HEK293 (cell line): ENCODE data around the gene ACTR6.

Source experiments
- BCL11B ChIP-seq: fragments of 450-650 bp; formaldehyde crosslinking; IDR thresholded peaks from 2 replicates; pipeline ENCODE4 v1.5.1; 2016; ENCODE audit warnings: low read depth, missing biosample characterization, missing genetic modification characterization
- IKZF3 ChIP-seq: fragments of 450-650 bp; IDR thresholded peaks from 2 replicates; pipeline ENCODE4 v1.5.0; 2018; ENCODE audit warnings: missing biosample characterization, mild to moderate bottlenecking, missing genetic modification characterization, moderate library complexity
- KLF16 ChIP-seq: fragments of 450-650 bp; formaldehyde crosslinking; IDR thresholded peaks from 2 replicates; pipeline ENCODE4 v1.5.1; 2017; ENCODE audit warnings: missing biosample characterization, missing genetic modification characterization
- MZF1 ChIP-seq: fragments of 450-650 bp; formaldehyde crosslinking; IDR thresholded peaks from 2 replicates; pipeline ENCODE4 v1.5.1; 2017; ENCODE audit warnings: missing biosample characterization, missing genetic modification characterization, borderline replicate concordance
- OVOL3 ChIP-seq: fragments of 450-650 bp; formaldehyde crosslinking; IDR thresholded peaks from 2 replicates; pipeline ENCODE4 v1.5.1; 2016; ENCODE audit warnings: missing biosample characterization, missing genetic modification characterization
- RBAK ChIP-seq: fragments of 450-650 bp; formaldehyde crosslinking; IDR thresholded peaks from 2 replicates; pipeline ENCODE4 v1.5.1; 2016; ENCODE audit warnings: missing biosample characterization, missing genetic modification characterization
- SALL2 ChIP-seq: fragments of 450-650 bp; formaldehyde crosslinking; IDR thresholded peaks from 2 replicates; pipeline ENCODE4 v1.5.0; 2017; ENCODE audit warnings: missing biosample characterization, mild to moderate bottlenecking, missing genetic modification characterization, borderline replicate concordance
- ZBTB17 ChIP-seq: fragments of 450-650 bp; formaldehyde crosslinking; IDR thresholded peaks from 2 replicates; pipeline ENCODE4 v1.5.1; 2016; ENCODE audit warnings: missing biosample characterization, missing genetic modification characterization
- ZBTB21 ChIP-seq: fragments of 450-650 bp; formaldehyde crosslinking; IDR thresholded peaks from 2 replicates; pipeline ENCODE4 v1.5.1; 2017; ENCODE audit warnings: missing biosample characterization, missing genetic modification characterization
- ZBTB48 ChIP-seq: fragments of 450-650 bp; formaldehyde crosslinking; IDR thresholded peaks from 2 replicates; pipeline ENCODE4 v1.5.1; 2016; ENCODE audit warnings: missing biosample characterization, missing genetic modification characterization
- ZBTB7A ChIP-seq: fragments of 450-650 bp; formaldehyde crosslinking; IDR thresholded peaks from 2 replicates; pipeline ENCODE4 v1.5.1; 2016; ENCODE audit warnings: low read depth, missing biosample characterization, missing genetic modification characterization
- ZFP3 ChIP-seq: fragments of 450-650 bp; formaldehyde crosslinking; IDR thresholded peaks from 2 replicates; pipeline ENCODE4 v1.5.1; 2016; ENCODE audit warnings: low read depth, missing biosample characterization, missing genetic modification characterization
- ZFP41 ChIP-seq: fragments of 450-650 bp; formaldehyde crosslinking; IDR thresholded peaks from 2 replicates; pipeline ENCODE4 v1.5.1; 2016; ENCODE audit warnings: missing biosample characterization, missing genetic modification characterization, borderline replicate concordance
- ZNF121 ChIP-seq: fragments of 450-650 bp; formaldehyde crosslinking; IDR thresholded peaks from 2 replicates; pipeline ENCODE4 v1.5.1; 2016; ENCODE audit warnings: missing biosample characterization, missing genetic modification characterization
- ZNF138 ChIP-seq: fragments of 450-650 bp; formaldehyde crosslinking; IDR thresholded peaks from 2 replicates; pipeline ENCODE4 v1.5.1; 2016; ENCODE audit warnings: missing biosample characterization, missing genetic modification characterization, borderline replicate concordance
- ZNF24 ChIP-seq: fragments of 450-650 bp; formaldehyde crosslinking; IDR thresholded peaks from 2 replicates; pipeline ENCODE4 v1.5.1; 2016; ENCODE audit warnings: missing biosample characterization, missing genetic modification characterization
- ZNF274 ChIP-seq, 2 experiments: fragments of 200-500 bp in 1 of 2; fragments of 450-650 bp in 1 of 2; sonication (Bioruptor generic) in 1 of 2; formaldehyde crosslinking in 1 of 2; IDR thresholded peaks; 2 replicates each; pipeline versions ENCODE4 v1.5.1 to v1.6.1; 2014 to 2016; ENCODE audit warnings: borderline replicate concordance in 1 of 2, inconsistent platforms in 1 of 2, low read length in 1 of 2, missing biosample characterization in 1 of 2, missing genetic modification characterization in 1 of 2
- ZNF341 ChIP-seq: fragments of 450-650 bp; formaldehyde crosslinking; IDR thresholded peaks from 2 replicates; pipeline ENCODE4; 2016; ENCODE audit warnings: low read depth, missing biosample characterization, missing genetic modification characterization
- ZNF391 ChIP-seq: fragments of 450-650 bp; formaldehyde crosslinking; IDR thresholded peaks from 2 replicates; pipeline ENCODE4 v1.5.1; 2016; ENCODE audit warnings: low read depth, missing biosample characterization, missing genetic modification characterization, borderline replicate concordance
- ZNF404 ChIP-seq: fragments of 450-650 bp; formaldehyde crosslinking; IDR thresholded peaks from 2 replicates; pipeline ENCODE4 v1.5.1; 2017; ENCODE audit warnings: missing biosample characterization, missing genetic modification characterization
- ZNF426 ChIP-seq: fragments of 450-650 bp; formaldehyde crosslinking; IDR thresholded peaks from 2 replicates; pipeline ENCODE4 v1.5.1; 2017; ENCODE audit warnings: missing biosample characterization, missing genetic modification characterization, mild to moderate bottlenecking, inconsistent platforms, moderate library complexity
- ZNF473 ChIP-seq: fragments of 450-650 bp; formaldehyde crosslinking; IDR thresholded peaks from 2 replicates; pipeline ENCODE4 v1.5.1; 2017; ENCODE audit warnings: missing biosample characterization, missing genetic modification characterization
- ZNF501 ChIP-seq: fragments of 450-650 bp; formaldehyde crosslinking; IDR thresholded peaks from 2 replicates; pipeline ENCODE4 v1.5.1; 2016; ENCODE audit warnings: missing biosample characterization, missing genetic modification characterization
- ZNF600 ChIP-seq: fragments of 450-650 bp; formaldehyde crosslinking; IDR thresholded peaks from 2 replicates; pipeline ENCODE4 v1.5.1; 2016; ENCODE audit warnings: missing biosample characterization, missing genetic modification characterization
- ZNF621 ChIP-seq: fragments of 450-650 bp; formaldehyde crosslinking; IDR thresholded peaks from 2 replicates; pipeline ENCODE4 v1.5.1; 2017; ENCODE audit warnings: missing biosample characterization, missing genetic modification characterization
- ZNF624 ChIP-seq: fragments of 450-650 bp; formaldehyde crosslinking; IDR thresholded peaks from 2 replicates; pipeline ENCODE4 v1.5.1; 2017; ENCODE audit warnings: missing biosample characterization, missing genetic modification characterization
- ZSCAN16 ChIP-seq: fragments of 450-650 bp; formaldehyde crosslinking; IDR thresholded peaks from 2 replicates; pipeline ENCODE4 v1.5.1; 2016; ENCODE audit warnings: missing biosample characterization, missing genetic modification characterization
- TF ChIP-seq, protein P1 (sequence below): fragments of 450-650 bp; formaldehyde crosslinking; IDR thresholded peaks from 2 replicates; pipeline ENCODE4 v1.5.1; 2016; ENCODE audit warnings: missing biosample characterization, missing genetic modification characterization
- TF ChIP-seq, protein P2 (sequence below): fragments of 450-650 bp; formaldehyde crosslinking; IDR thresholded peaks from 2 replicates; pipeline ENCODE4 v1.5.1; 2016; ENCODE audit warnings: missing biosample characterization, missing genetic modification characterization
- TF ChIP-seq, protein P3 (sequence below): fragments of 450-650 bp; formaldehyde crosslinking; IDR thresholded peaks from 2 replicates; pipeline ENCODE4 v1.5.1; 2016; ENCODE audit warnings: missing biosample characterization, missing genetic modification characterization, borderline replicate concordance
- TF ChIP-seq, protein P4 (sequence below): fragments of 450-650 bp; formaldehyde crosslinking; IDR thresholded peaks from 2 replicates; pipeline ENCODE4 v1.5.1; 2016; ENCODE audit warnings: missing biosample characterization, missing genetic modification characterization

ACTR6 gene

DNA sequence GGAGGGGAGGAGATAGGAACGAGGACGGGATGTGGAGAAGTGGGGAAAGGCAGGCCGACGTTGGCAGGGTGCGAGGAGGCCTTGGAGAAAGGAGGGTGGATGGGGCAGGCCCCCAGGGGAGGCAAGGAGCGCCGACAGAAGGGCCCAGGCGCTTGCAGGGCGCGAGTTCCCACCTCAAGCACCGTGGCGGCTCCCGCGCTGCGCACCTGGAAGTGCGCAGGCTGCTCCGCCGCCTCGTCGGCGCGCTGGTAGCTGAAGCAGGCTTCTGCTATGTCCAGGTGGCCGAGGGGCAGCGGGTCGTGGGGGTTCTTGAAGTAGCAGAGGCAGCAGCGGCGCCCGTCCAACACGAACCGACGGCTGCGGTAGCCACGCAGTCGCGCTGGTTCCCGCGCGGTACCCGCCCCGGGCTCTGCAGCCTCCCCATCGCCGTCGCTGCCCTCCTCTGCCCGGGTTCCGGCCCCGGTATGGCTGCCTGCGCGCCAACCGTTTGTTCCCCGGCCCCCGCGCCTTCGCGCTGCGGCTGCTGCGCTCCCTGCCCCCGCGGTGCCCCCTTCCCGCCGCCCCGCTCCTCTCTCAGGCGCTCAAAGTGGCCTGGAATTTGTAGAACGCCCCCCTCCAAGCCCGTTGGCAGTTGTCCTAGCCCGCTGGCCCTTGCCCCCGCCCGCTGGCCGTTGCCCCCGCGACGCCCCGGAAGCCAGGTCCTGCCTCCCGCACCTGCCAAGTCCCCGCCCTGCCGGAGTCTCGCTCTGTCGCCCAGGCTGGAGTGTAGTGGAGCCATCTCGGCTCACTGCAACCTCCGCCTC is 1.1 kb upstream of the ACTR6 start (continued):
- no peak for TF ChIP-seq ZNF391 (tag by site-specific recombination)
- TF ChIP-seq ZNF621 (tag by site-specific recombination), result no peak
- TF ChIP-seq ZNF600 (tag by site-specific recombination), result peak; percentile 76
- peak; percentile 25; the same call in 1 of the 2 replicates for TF ChIP-seq ZNF341 (tag by site-specific recombination)
- TF ChIP-seq ZNF501 (tag by site-specific recombination), result peak; percentile 51; the same call in 1 of the 2 replicates
- 0 out of 2 replicates have a peak, but pooled peaks have one; percentile 9 for TF ChIP-seq ZBTB48 (tag by site-specific recombination)
- no peak for TF ChIP-seq OVOL3 (tag by site-specific recombination)
- no peak for TF ChIP-seq IKZF3
- no peak for TF ChIP-seq ZNF473
- TF ChIP-seq, protein P1, sequence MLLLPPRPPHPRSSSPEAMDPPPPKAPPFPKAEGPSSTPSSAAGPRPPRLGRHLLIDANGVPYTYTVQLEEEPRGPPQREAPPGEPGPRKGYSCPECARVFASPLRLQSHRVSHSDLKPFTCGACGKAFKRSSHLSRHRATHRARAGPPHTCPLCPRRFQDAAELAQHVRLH, result no peak
- TF ChIP-seq, protein P2, sequence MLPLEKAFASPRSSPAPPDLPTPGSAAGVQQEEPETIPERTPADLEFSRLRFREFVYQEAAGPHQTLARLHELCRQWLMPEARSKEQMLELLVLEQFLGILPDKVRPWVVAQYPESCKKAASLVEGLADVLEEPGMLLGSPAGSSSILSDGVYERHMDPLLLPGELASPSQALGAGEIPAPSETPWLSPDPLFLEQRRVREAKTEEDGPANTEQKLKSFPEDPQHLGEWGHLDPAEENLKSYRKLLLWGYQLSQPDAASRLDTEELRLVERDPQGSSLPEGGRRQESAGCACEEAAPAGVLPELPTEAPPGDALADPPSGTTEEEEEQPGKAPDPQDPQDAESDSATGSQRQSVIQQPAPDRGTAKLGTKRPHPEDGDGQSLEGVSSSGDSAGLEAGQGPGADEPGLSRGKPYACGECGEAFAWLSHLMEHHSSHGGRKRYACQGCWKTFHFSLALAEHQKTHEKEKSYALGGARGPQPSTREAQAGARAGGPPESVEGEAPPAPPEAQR (tag by site-specific recombination), result no peak
- no peak for TF ChIP-seq ZNF624
- TF ChIP-seq ZBTB21, result no peak
- TF ChIP-seq, protein P3, sequence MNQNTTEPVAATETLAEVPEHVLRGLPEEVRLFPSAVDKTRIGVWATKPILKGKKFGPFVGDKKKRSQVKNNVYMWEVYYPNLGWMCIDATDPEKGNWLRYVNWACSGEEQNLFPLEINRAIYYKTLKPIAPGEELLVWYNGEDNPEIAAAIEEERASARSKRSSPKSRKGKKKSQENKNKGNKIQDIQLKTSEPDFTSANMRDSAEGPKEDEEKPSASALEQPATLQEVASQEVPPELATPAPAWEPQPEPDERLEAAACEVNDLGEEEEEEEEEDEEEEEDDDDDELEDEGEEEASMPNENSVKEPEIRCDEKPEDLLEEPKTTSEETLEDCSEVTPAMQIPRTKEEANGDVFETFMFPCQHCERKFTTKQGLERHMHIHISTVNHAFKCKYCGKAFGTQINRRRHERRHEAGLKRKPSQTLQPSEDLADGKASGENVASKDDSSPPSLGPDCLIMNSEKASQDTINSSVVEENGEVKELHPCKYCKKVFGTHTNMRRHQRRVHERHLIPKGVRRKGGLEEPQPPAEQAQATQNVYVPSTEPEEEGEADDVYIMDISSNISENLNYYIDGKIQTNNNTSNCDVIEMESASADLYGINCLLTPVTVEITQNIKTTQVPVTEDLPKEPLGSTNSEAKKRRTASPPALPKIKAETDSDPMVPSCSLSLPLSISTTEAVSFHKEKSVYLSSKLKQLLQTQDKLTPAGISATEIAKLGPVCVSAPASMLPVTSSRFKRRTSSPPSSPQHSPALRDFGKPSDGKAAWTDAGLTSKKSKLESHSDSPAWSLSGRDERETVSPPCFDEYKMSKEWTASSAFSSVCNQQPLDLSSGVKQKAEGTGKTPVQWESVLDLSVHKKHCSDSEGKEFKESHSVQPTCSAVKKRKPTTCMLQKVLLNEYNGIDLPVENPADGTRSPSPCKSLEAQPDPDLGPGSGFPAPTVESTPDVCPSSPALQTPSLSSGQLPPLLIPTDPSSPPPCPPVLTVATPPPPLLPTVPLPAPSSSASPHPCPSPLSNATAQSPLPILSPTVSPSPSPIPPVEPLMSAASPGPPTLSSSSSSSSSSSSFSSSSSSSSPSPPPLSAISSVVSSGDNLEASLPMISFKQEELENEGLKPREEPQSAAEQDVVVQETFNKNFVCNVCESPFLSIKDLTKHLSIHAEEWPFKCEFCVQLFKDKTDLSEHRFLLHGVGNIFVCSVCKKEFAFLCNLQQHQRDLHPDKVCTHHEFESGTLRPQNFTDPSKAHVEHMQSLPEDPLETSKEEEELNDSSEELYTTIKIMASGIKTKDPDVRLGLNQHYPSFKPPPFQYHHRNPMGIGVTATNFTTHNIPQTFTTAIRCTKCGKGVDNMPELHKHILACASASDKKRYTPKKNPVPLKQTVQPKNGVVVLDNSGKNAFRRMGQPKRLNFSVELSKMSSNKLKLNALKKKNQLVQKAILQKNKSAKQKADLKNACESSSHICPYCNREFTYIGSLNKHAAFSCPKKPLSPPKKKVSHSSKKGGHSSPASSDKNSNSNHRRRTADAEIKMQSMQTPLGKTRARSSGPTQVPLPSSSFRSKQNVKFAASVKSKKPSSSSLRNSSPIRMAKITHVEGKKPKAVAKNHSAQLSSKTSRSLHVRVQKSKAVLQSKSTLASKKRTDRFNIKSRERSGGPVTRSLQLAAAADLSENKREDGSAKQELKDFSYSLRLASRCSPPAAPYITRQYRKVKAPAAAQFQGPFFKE, result no peak
- TF ChIP-seq BCL11B (tag by site-specific recombination), result no peak
- no peak for TF ChIP-seq ZNF426 (tag by site-specific recombination)
- peak; percentile 78; the same call in 1 of the 2 replicates for TF ChIP-seq KLF16 (tag by site-specific recombination)
- TF ChIP-seq RBAK (tag by site-specific recombination), result no peak
- TF ChIP-seq ZNF404 (tag by site-specific recombination), result no peak
- no peak for TF ChIP-seq ZFP3
- no peak for TF ChIP-seq SALL2 (tag by site-specific recombination)
- TF ChIP-seq ZBTB17 (tag by site-specific recombination), result peak; percentile 61; the same call in 1 of the 2 replicates
- TF ChIP-seq ZNF24 (tag by site-specific recombination), result no peak
- TF ChIP-seq ZNF121 (tag by site-specific recombination), result peak; percentile 91
- TF ChIP-seq ZBTB7A, result no peak
- no peak for TF ChIP-seq ZFP41
- no peak for TF ChIP-seq ZNF274 (IDR thresholded peaks at IDR 0.05; ENCODE audit: low read length)
- TF ChIP-seq ZNF274 (tag by site-specific recombination; IDR thresholded peaks at IDR 0.05; ENCODE audit: borderline replicate concordance), result no peak
- no peak for TF ChIP-seq MZF1 (tag by site-specific recombination)
- TF ChIP-seq ZNF138 (tag by site-specific recombination), result no peak
- TF ChIP-seq ZSCAN16 (tag by site-specific recombination), result no peak
- TF ChIP-seq, protein P4, sequence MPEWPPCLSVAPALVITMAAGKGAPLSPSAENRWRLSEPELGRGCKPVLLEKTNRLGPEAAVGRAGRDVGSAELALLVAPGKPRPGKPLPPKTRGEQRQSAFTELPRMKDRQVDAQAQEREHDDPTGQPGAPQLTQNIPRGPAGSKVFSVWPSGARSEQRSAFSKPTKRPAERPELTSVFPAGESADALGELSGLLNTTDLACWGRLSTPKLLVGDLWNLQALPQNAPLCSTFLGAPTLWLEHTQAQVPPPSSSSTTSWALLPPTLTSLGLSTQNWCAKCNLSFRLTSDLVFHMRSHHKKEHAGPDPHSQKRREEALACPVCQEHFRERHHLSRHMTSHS (tag by site-specific recombination), result no peak
